GM18520 (cell line): ENCODE measurements around the gene MRC1.
"Not testable (repeated sequence)": the region's sequence is repeated elsewhere in the genome, so short reads cannot be mapped to it uniquely, and the experiment has no call there.

Source experiments
- ATAC-seq: cut with Tn5 transposase; IDR thresholded peaks from one replicate; pipeline ENCODE4 v1.9.1; 2021; ENCODE audit not compliant: unreplicated experiment

The MRC1 gene

DNA sequence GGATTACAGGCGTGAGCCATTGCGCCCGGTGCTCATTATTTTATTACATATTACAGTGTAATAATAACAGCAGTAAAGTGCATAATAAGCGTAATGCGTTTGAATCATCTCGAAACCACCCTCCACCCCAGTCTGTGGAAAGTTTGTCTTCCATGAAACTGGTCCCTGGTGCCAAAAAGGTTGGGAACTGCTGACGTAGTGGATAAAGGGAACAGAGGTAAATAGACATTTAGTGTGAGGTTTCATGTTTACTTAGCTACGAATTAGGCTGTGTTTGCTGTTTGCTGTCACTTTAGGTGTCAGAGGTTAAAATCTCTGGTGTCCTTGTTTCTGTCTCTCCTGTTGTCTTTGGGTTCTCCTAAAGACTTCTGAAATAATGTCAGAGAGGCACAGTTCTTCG, 82.3 kb downstream of the MRC1 start:
- ATAC-seq = no peak

DNA sequence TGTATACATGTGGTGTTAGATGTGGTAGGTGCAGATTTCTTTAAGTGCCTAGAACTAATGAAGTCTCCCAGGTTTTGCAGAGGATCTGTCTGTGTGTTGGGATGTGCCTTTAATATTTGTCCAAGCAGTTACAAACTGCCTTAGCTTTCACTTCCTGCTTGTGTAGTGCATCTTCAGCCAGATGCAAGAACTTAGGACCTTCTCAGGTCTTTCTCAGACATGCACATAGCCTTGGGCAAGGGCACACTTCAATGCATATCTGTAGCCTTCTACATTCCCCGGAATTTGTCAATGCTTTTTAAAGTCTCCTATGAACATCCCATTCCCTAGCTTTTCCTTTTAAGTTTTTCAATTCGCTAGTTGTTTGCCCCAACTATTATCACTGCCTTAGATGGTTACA, 95.4 kb downstream of the MRC1 start:
- no peak for ATAC-seq

DNA sequence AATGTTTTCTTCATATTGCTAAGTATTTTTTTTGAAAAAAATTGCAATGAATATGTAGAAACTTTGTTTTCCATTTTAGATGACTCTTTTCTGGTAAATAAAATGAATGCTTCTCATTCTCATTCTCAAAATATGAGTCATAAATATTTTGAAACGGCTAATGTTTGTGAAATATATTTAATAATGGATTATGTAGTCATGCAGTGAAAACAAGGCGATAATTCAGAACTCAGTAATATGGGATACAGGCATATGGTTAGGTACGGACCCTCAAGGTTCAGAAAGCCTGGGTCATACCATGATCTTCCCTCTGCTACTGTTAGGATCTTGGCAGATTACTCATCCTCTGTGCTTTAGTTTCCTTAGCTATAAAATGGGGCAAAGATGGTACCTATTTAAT, 96.3 kb downstream of the MRC1 start:
- ATAC-seq = no peak

- no peak for ATAC-seq
These were observed 96.9 kb downstream of the MRC1 start for GRCh38 chr10:17906002-17906401.

GRCh38 chr10:17907641-17908040, 98.5 kb downstream of the MRC1 start:
- ATAC-seq = no peak

DNA sequence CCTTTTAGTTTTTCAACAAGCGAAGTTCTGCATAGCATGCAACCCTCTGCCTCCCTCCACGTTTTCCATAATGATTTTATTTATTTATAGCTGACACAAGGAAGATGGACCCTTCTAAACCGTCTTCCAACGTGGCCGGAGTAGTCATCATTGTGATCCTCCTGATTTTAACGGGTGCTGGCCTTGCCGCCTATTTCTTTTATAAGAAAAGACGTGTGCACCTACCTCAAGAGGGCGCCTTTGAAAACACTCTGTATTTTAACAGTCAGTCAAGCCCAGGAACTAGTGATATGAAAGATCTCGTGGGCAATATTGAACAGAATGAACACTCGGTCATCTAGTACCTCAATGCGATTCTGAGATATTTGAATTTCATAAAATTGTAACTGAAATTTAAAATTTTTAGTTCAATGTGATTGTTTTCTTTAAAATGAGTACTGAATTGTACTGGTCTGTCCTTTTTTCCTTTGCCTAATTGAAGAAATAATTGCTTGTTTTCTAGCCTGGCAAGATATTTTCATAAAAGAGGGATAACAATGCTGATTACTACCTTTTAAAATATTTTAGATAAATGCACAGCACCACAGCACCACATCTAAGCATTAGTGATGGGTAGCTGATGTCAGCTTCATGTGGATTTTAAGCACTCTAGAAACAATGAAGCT, 101.1 kb downstream of the MRC1 start:
- no peak for ATAC-seq

DNA sequence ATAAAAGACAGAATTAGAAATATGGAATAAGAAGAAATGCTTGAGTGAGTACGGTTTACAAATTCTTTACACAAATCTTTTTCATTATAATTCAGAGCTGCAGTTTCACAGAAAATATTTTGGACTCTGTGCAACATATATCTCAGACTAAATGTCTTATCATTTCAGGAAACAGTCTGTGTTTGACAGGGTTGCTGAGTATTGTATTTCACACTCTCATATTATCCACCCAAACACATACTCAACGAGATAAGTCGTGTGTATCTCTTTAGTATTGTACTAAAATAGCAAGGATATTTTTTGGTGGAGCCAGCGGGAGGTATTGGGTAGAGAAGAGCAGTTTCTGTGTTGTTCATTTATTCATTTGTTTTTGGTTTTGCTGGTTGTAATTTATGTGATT, 103.6 kb downstream of the MRC1 start:
- ATAC-seq = no peak

DNA sequence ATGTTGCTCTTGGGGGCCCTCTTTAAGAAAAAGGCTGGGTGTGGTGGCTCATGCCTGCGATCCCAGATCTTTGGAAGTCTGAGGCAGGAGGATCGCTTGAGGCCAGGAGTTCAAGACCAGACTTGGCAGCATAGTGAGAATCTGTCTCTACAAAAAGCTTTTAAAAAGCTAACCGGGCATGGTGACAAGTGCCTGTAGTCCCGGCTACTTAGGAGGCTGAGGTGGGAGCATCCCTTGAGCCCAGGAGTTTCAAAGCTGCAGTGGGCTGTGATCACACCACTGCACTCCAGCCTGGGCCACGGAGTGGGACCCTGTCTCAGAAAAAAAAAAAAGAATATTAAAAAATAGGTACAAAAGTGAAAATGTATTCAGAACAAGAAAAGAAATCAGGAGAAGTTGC, 104.5 kb downstream of the MRC1 start:
- no peak for ATAC-seq

DNA sequence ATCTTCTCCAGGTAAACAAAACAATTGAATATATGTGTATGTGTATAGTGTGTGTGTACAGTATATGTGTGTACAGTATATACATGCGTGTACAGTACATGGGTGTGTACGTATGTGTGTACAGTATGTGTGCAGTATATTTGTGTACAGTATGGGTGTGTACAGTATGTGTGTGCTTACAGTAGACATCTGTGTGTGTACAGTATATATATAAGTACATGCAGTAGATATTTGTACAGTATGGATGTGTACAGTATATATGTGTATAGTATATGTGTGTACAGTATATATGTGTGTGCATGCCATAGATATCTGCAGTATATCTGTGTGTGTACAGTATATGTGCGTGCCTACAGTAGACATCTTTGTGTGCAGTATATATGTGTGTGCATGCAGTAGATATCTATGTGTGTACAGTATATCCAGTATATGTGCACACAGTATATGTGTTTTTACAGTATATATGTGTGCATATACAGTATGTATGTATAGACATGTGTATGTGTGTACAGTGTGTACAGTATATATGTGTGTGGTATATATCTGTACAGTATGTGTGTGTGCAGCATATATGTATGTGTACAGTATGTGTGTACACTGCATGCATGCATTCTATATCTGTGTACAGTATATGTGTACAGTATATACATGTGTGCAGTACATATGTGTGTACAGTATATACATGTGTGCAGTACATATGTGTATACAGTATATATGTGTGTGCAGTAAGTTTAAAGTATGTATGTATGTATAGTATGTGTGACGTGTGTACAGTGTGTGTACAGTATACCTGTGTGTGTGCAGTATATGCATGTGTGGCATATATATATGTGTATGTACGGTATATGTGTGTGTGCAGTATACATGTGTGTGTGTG, 105.3 kb downstream of the MRC1 start:
- no peak for ATAC-seq

DNA sequence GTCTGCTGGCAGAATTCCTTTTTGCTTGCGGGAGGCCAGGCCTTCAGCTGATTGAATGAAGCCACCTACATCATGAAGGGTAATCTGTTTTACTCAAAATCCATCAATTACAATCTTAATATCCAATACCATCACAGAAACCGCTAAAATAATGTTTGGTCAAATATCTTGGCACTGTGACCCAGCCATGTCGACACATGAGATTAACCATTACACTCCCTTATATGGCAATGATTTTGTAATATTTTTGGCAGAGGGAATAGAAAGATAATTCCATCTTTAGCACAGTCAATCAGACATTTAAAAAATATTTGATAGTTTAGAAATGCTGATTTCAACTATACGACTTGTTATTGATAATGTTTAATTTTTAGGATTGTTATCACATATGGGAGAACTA, 106.0 kb downstream of the MRC1 start:
- ATAC-seq = no peak

- ATAC-seq = no peak
These were observed 109.2 kb downstream of the MRC1 start for GRCh38 chr10:17918187-17918903.

GRCh38 chr10:17921378-17921777, 112.2 kb downstream of the MRC1 start:
- no peak for ATAC-seq

DNA sequence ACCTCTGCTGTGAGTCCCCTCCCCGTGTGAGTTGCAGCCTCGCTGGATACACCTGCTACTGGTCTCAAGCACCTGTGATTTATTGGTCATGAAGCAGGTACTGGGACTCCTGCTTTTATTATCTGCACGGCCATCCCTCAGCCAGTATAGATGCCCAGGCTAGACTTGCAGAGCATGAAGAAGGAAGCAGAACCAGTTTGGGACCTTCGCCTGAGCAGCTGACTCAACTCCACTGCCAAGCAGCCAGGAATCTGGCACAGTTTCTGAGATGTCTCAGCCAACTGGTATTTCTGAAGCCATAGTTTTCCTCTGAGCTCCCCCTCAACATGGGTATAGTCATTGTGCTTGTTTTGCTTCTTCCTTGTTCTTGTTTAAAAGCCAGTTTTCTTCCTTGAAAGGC, 114.6 kb downstream of the MRC1 start:
- ATAC-seq = no peak

GRCh38 chr10:17943033-17943745, 134.0 kb downstream of the MRC1 start:
- no peak for ATAC-seq

DNA sequence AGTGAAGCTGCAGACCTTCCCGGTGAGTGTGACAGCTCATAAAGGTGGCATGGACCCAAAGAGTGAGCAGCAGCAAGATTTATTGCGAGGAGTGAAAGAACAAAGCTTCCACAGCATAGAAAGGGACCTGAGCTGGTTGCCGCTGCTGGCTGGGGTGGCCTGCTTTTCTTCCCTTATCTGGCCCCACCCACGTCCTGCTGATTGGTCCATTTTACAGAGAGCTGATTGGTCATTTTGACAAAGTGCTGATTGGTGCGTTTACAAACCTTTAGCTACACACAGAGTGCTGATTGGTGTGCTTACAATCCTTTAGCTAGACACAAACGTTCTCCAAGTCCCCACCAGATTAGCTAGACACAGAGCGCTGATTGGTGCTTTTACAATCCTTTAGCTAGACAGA, 141.1 kb downstream of the MRC1 start:
- ATAC-seq = not testable (repeated sequence)

DNA sequence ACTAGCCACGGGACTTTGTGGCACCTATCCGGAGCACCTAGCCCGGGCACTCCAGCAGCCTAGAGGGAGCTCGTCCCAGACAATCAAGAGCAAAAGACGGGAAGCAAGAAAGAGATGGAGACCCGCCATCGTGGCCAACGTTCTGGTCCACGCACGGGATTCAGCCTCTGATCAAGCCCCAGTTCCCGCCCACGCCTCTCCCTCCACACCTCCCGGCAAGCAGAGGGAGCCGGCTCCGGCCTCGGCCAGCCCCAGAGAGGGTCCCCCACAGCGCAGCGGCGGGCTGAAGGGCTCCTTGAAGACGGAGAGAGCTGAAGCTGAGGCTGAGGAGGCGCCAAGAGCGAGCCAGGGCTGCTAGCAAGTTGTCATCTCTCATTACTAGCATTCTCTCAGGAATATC, 141.6 kb downstream of the MRC1 start:
- no peak for ATAC-seq

- no peak for ATAC-seq
These were observed 142.8 kb downstream of the MRC1 start, which contains the start of gene SLC39A12 for GRCh38 chr10:17951868-17952371. TSS of gene SLC39A12 (plus strand) at chr10:17951918. CDS start at chr10:17953277, 1,359 bp downstream.

DNA sequence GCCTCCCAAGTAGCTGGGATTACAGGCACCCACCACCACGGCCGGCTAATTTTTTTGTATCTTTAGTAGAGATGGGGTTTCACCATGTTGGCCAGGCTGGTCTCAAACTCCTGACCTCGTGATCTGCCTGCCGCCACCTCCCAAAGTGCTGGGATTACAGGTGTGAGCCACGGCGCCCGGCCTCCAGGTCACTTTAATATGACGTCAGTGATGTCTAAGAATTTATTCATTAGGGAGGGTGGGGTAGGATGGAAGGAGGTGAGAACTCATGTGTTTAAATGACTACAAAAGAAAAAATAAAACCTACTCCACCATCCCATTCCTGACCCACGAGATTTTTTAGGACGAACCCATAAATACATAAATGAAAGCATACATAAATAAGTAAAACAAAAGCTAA, 145.2 kb downstream of the MRC1 start:
- ATAC-seq = not testable (repeated sequence)

DNA sequence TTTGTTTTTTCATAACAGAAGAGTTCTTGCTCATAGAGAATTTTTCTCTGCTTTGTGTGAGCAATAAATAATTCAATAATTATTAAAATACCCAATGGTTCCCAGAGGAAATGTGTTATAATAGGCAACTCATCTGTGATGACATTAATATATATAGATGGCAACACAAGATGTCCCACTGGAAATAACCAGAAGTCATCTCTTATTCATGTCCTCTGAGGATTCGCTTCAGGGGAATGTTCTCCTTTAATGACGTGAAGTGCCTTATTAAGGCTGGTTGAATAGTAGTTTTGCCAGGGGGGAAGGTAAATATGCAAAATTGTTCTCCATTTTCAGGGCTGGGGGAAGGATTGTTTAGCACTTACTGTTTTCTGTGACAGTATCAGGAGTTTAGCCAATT, 145.7 kb downstream of the MRC1 start:
- ATAC-seq = no peak

- ATAC-seq = no peak
These were observed 148.9 kb downstream of the MRC1 start for GRCh38 chr10:17958049-17958448.

DNA sequence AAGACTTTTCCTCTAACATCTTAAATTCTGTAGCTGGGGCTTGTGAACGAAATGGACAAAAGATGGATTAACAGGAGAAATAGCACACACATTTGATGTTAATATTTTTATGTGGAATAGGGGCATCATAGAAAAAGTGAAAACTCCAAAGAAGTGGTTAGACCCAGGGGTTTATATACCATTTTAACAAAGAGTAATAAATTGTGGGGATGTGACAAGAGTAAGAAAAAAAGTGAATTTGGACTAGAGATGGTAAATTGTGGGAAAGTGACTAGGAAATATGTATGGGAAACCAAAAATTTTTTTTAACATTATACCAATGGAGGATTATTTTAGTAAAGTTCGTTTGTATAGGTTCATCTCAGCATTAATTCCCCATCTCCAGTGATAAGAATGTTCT, 150.7 kb downstream of the MRC1 start:
- ATAC-seq = no peak
